AG09319 (cell line): ENCODE measurements around the gene TAF11.
A peak's percentile ranks its signal among the peaks of the same experiment; 100 is the strongest.

Experiments
- DNase-seq: peaks from one replicate; pipeline ENCODE4 v3.0.0-alpha.2; 2010; ENCODE audit warnings: low read depth; ENCODE audit errors: extremely low read depth
- TF ChIP-seq, protein P1 (sequence below): IDR thresholded peaks from 2 replicates; pipeline ENCODE4 v1.5.1; 2011; ENCODE audit warnings: low read depth, mild to moderate bottlenecking, inconsistent platforms, low read length, moderate library complexity

TAF11 gene

DNA sequence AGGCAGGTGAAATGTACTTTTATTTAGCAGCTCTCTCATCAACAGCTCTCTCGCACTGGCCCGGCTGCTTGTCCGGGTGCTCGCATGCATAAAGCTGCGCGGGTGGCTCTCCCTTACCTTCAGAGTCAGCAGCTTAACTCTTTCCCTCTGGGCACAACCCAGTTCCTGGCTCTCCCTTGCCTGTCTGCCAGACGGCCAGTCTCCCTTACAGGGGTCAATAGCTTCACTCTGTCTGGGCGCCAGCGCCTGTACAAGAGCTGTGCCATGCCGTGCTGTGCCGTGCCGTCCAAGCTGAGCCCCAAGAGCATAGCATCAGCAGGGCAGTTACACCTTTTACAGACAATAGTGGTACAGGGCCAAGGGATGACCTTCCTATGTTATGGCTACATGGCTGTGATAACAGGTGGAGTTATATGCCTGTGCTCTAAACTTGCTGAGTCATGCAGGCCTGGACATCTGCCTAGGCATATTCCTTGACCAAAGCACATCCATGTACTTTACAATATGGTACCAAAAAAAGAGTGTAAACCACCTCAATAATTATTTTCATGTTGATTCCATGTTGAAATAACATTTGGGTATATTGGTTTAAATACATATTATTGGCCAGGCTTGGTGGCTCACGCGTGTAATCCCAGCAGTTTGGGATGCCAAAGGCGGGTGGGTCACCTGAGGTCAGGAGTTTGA is 48.0 kb downstream of the TAF11 start:
- no peak for DNase-seq

GRCh38 chr6:34837528-34837927 is 50.3 kb downstream of the TAF11 start:
- TF ChIP-seq, protein P1, sequence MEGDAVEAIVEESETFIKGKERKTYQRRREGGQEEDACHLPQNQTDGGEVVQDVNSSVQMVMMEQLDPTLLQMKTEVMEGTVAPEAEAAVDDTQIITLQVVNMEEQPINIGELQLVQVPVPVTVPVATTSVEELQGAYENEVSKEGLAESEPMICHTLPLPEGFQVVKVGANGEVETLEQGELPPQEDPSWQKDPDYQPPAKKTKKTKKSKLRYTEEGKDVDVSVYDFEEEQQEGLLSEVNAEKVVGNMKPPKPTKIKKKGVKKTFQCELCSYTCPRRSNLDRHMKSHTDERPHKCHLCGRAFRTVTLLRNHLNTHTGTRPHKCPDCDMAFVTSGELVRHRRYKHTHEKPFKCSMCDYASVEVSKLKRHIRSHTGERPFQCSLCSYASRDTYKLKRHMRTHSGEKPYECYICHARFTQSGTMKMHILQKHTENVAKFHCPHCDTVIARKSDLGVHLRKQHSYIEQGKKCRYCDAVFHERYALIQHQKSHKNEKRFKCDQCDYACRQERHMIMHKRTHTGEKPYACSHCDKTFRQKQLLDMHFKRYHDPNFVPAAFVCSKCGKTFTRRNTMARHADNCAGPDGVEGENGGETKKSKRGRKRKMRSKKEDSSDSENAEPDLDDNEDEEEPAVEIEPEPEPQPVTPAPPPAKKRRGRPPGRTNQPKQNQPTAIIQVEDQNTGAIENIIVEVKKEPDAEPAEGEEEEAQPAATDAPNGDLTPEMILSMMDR: no peak
- DNase-seq: no peak

More for the DNA sequence above, 48.0 kb downstream of the TAF11 start:
- TF ChIP-seq, protein P1: no peak

DNA sequence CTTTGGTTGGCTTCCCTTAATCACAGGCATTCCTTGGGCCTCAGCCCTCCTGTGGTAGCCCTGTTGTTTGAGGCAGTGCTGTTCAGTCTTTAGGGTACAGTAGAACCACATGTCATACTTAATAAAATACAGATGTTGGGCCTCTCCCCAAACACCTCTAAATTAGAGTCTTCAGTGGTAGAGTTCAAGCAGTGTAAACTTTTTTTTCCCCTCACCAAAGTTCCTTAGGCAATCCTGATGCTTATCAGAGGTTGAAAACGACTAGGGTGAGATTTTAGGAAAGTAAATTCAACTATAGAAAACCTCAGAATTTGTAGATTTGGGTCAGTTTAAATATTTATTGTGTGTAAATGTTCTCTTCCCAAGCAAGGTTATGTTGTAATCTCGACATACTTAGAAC is 51.4 kb downstream of the TAF11 start:
- TF ChIP-seq, protein P1: no peak
- DNase-seq: peak; percentile 4

DNA sequence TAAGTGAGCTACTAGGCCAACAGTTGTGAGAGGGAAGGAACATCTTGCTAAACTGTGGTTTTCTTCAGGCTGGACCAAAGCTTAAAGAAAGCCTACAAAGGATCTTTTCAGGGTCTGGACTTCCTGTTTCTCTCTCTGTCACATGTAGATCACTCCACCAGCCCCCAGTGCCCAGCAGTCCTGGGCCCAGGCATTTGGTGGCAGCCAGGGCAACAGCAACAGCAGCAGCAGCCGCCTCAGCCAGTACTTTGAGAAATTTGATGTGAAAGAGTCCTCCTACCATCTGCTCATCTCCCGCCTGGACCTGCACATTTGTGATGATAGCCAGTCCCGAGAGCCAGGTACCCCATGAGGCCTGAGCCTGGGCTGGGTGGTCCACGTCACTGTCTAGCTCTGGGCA is 51.8 kb downstream of the TAF11 start:
- TF ChIP-seq, protein P1: no peak
- DNase-seq: no peak

DNA sequence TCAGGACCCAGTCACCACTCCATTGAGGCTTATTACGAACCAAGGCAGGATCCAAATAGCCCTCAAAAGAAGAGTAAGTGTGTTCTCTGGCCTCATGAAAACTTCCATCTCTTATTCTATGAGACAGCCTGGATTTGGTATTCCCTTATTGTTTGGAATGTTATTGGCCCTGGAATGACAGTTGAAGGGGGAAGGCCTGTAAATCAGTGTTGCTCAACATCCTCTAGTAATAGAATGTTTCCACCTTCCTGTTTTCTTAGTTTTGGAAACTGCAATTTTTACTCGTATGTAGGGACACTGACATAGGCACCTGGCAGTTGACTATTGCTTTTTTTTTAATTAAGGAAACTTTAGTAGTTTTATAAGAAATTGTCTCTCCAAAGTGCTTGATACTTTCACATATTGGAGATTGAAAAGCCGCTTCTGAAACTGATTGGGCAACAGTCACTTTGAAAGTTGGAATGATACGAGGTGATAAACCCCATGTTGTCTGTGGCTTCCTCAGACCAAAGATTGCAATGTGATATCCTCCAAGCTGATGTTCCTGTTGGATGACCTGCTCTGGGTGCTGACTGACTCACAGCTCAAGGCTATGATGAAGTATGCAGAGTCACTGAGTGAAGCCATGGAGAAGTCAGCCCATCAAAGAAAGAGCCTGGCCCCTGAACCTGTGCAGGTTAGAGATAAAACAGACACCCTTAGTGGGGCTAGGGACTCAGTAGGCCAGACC is 52.9 kb downstream of the TAF11 start:
- TF ChIP-seq, protein P1: no peak
- DNase-seq: no peak

DNA sequence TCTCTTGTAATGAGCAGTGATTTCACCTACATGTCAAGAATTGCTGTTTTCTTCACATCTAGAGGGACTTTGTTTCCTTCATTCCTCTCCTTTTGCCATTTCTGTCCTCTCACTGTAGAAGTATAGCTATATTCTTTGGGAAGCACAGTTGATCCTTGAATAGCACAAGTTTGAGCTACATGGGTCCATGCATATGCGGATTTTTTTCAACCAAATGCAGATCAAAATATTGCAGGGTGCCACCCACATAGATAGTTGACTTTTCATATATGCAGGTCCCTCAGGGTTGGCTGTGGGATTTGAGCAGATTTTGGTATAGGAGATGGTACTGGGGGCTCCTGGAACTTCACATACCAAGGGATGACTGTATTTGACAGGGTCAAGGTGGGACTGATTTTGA is 54.9 kb downstream of the TAF11 start:
- TF ChIP-seq, protein P1: no peak
- no peak for DNase-seq

- no peak for DNase-seq
- TF ChIP-seq, protein P1: no peak
Observed at GRCh38 chr6:34829137-34829536, 58.7 kb downstream of the TAF11 start.
